ENCODE results near the gene UBQLN3.
A peak's percentile ranks its signal among the peaks of the same experiment; 100 is the strongest.

UBQLN3 gene

DNA sequence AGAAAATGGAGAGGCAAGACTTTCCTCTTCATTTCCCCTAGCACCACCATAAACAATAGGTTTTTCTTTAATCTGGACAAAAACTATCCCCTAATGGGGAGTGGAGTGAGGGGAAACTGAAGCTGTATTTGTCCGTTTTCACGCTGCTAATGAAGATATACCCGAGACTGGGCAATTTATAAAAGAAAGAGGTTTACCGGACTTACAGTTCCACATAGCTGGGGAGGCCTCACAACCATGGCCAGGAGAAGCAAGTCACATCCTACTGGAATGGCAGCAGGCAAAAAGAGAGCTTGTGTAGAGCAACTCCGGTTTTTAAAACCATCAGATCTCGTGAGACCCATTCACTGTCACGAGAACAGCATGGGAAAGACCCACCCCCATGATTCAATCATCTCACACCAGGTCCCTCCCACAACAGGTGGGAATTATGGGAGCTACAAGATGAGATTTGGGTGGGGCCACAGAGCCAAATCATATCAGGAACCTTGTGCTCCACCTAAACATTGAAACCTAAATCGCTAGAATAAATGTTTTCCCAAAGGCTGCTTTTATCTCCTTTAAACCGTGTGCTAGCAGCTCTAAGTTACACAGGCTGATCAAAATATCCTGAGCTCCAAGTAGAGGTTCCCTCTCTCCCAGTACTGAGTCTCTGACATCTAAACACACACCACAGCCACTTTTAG, 4.3 kb downstream of the UBQLN3 start:
- DNase-seq (ENCODE audit: low read depth in 2 of 2) = no peak

DNA sequence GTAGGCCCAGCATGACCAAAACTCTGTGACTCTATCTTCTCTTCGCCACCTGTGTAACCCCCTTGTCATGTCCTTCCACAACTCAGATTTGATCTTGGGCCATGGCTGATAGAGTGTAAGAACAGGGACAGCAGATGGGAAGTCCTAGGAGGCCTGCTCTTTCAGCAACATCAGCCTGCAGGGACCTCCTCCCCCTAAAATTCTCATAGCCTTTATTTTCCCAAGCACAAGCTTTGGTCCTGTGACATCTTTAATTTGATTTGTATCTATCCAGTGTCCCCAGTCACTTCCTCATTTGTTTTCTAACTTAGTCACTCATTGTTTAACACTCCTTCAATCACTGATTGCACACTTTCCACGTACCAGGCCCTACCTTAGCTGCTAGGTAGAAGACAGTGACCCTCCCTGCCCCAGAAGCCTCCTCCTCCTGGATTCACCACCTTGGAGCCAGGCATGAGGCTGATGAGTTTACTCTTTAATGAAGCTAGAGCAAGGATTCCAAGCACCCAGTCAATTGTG, 5.3 kb downstream of the UBQLN3 start:
- no peak for DNase-seq (ENCODE audit: low read depth in 2 of 2)

DNA sequence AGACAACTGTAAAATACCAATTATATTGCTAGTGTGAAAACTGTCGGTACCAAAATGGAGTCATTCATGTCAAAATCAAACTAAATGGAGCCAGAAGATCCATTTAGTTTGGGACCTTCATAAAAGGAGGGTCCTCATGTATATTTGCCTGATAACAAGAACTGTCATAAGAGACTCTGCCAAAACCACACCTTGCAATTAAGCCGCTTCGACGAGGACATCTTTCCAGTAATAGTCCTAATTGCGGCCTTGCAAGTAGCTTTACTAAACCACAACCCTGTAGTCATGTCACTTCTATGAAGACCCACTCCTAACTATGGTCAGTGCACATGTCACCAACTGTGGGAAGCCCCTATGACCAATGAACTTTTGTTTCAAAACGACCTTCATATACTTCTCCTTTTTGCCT, 9.4 kb downstream of the UBQLN3 start:
- no peak for DNase-seq (ENCODE audit: low read depth in 2 of 2)

DNA sequence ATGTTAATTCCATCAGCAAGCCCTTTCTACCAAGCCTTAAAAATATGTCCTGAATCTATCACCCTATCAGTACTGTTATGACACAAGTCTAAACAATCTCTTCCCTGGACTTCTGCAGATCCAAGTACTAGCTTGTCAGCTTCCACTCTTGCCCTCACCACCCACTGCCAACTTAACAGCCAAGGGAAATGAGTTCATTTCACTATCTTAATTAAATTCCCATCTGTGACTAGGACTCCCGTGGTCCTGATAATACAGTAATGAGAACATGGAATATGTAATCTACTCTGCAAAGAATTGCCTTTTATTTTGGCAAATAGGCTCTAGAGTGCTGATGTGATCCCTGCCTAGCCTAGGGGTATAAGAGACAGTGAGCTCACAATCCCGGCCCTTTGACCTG, 10.1 kb downstream of the UBQLN3 start:
- no peak for DNase-seq (ENCODE audit: low read depth in 2 of 2)

DNA sequence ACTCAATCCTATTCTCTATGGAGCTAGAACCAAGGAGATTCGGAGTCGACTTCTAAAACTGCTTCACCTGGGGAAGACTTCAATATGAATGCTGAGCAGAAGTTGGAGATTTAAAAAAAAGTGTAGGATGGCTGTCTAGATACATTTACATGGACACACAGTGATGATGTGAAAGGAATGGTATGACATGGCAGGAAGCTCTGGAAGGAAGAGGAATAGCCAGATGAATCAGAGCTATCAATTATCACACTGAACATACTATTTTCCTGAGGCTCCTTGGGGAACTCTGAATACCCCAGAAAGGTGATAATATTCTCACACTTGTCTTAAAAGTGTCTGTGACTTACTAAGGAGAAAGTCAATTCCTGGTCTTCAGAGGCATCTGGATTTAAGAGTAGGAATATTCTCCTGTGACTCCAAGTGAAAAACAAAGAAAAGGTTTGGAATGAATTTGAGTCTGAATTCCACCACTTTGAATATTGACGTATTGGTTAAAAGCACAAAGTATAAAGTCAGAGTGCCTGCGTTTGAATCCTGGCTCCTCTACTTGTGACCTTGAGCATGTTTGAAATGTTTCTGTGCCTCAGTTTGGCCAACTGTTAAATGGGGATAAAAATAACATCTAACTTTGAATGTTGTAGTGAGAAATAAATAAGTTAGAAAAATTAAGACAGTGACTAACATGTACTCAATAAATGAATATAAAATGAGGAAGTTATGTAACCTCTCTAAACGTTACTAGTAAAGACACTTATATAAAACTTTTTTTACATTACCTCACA, 20.0 kb downstream of the UBQLN3 start:
- DNase-seq (ENCODE audit: low read depth in 2 of 2) = no peak

DNA sequence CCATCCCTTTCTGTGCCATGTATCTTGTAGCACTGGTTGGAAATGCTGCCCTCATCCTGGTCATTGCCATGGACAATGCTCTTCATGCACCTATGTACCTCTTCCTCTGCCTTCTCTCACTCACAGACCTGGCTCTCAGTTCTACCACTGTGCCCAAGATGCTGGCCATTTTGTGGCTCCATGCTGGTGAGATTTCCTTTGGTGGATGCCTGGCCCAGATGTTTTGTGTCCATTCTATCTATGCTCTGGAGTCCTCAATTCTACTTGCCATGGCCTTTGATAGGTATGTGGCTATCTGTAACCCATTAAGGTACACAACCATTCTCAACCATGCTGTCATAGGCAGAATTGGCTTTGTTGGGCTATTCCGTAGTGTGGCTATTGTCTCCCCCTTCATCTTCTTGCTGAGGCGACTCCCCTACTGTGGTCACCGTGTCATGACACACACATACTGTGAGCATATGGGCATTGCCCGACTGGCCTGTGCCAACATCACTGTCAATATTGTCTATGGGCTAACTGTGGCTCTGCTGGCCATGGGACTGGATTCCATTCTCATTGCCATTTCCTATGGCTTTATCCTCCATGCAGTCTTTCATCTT, 20.9 kb downstream of the UBQLN3 start:
- DNase-seq (ENCODE audit: low read depth in 2 of 2) = no peak

DNA sequence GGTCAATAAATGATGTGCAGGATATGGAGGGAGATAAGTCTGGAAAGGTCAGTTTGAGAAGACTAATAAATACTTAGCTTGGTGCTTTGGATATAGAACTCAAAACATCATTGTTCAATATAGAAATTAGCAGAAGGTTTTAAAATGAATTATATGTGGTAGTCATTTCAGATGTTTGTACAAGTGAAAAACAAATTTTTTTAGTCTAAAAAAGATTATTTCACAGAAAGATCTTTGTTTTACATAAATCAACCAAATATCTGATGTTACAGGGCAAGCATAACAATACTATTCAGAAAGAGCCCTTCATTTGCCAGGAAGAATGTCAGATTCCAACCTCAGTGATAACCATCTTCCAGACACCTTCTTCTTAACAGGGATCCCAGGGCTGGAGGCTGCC, 21.4 kb downstream of the UBQLN3 start, which contains the start of gene OR52D1:
Gene OR52D1 (plus strand): TSS at position 301 of the 400 bp plus-strand sequence. CDS start 22 bp downstream, at position 323.
- no peak for DNase-seq (ENCODE audit: low read depth in 2 of 2)

DNA sequence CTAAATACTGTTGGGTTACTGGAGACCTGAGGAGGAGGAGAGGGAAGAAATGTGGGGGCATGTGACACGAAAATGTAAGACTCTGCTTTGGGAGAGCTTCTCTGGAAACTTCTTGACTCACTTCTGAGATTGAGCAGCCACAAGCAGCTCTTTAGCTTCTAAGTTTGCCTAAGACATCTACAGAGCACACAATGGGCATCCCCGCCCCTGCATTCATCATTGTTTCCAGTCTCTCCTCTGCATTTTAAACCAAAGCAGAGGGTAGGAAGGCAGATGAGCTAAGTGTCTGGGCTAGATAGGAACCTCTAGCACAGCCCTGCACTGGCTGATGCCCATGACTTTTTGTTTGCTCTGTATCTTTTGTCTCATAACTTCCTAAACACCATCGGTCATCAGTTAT, 23.3 kb downstream of the UBQLN3 start:
- DNase-seq (ENCODE audit: low read depth in 2 of 2) = no peak

DNA sequence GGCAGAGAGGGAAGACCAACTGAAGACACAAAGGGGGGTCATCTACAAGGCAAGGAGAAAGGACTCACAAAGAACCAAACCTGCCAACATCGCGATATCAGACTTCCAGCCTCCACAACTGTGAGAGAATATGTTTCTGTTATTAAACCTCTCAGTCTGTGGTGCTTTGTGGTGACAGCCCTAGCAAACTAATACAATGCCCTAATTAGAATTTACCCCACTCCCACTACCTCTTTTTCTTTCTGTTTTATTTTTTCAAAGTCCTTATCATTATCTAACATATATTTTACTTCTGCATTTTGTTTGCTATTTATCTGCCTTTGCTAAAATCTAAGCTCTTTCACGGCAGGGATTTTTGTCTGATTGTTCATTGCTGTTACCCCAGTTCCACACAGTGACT, 23.8 kb downstream of the UBQLN3 start:
- DNase-seq (ENCODE audit: low read depth in 2 of 2) = no peak

DNA sequence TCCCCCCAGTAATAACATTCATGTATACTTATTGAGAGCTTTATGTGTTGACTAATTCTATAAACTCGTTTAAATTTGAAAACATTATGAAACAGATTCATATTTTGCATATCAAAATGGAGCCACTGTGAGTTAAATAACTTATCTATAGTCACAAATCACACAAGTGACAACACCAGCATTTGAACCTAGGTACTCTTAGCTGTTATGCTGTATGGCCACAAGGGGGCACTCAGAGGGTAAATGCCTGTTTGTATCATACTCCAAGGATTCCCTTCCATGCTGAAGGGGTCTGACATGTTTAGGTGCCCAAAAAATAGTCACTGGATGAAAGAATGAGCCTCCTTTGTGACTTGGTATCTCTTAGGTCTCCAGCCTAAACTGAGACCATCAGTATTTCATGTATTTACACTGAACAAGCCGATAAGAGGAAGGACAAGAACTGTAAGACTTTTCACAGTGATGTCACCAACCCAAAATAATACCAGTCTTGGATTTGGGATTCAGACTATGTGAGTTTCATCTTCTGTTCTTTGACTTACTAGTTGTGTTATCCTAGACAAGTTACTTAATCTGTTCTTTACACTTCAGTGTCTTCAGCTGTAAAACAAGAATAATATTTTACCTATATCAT, 33.5 kb downstream of the UBQLN3 start:
- DNase-seq (ENCODE audit: low read depth in 2 of 2) = peak in 1 of 2 donors; percentile 5

DNA sequence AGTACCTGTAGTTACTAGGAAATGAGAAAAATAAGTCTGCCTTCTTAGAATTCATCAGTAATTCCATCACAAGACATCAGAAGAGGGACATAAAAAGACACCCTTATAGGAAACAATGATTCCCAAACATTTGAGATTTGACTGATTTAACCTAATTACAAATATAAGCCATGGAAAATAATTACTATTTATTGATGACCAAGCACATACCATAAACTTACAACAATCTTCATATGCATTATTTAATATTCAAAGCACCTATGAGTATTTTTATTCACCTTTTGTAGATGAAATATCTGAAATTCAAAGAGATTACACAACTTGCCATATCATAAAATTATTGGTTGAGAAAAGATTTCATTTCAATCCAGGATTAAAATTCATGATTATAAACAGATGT, 35.8 kb downstream of the UBQLN3 start:
- DNase-seq (ENCODE audit: low read depth in 2 of 2) = no peak

DNA sequence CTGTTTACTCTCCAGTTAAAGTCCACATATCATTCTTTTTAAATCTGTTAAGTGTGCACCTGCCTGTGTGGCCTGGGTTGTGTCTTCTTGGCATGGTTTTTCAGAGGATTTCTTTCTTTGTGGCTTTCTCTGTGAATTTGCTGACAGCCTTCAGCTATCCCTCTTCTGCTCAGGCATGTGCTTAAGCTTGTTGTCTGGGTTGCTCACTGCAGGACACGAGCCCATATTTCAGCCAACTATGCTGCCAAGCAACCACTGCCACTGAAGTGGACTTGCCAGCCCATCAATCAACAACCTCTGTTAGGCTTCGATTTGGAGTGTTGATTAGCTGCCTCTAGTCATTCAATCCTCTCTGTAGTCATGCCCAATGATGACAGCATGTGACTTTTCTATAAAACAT, 42.2 kb downstream of the UBQLN3 start:
- no peak for DNase-seq (ENCODE audit: low read depth in 2 of 2)

DNA sequence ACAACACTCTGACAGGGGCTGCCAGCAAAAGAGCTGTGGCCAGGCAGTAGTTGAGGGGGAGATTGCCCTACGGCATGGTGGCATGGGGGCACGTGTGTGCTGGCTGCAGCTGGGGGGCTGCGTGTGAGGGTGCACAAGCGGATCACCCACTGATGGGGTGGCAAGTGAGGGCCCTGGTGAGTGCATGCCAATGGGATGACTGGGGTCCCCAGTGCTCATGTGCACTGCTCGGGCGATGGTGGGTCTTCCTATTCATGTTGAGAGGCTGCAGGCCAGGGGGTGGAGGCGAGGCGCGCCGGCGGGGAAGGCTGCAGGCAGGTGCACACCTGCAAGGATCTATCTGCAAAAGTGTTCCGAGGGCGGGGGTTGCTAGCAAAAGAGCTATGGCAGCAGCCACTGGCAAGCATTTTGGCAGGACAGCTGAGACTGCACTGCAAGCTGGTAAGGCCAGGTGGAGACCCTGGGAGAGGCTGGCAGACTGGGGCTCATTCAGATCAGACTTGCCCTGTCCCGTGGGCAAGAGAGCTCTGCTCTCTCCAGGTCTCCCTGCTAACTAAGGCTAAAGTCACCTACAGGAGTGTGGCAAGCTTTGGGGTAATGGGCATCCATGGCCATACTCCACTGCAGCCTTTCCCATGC, 48.7 kb downstream of the UBQLN3 start:
- no peak for DNase-seq (ENCODE audit: low read depth in 2 of 2)
